Stimulated activated CD8-positive, alpha-beta memory T cell treated with anti-CD3 and anti-CD28 coated beads, Interleukin-7, amount 100 ng/mL, for 4 hours (primary cell): ENCODE data around the gene PIGV.
"Not testable (repeated sequence)": the region's sequence is repeated elsewhere in the genome, so short reads cannot be mapped to it uniquely, and the experiment has no call there.

ENCODE experiments used
- DNase-seq, 2 donors: peaks; one replicate each; pipeline ENCODE4 v3.0.0-alpha.2; 2020; ENCODE audit warnings: low read depth in 2 of 2

The PIGV gene

DNA sequence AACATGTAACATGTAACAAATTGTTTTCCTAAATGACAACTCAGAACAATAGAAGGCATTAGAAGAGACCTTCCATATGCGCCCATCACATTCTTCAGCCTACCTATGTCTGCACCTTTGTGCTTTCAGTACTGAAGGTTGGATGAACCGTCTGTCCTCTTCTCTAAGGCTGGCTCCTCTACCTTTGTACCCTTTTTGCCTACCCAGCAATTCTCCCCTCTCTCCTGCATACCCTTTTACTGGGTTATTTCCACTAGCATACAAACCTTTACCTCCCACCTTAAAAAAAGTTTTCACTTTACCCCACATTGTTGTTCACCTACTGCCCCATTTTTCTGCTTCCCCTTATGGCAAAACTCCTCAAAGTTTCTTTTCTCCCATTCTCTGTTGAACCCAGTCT, 5.2 kb downstream of the PIGV start:
- no peak for DNase-seq

DNA sequence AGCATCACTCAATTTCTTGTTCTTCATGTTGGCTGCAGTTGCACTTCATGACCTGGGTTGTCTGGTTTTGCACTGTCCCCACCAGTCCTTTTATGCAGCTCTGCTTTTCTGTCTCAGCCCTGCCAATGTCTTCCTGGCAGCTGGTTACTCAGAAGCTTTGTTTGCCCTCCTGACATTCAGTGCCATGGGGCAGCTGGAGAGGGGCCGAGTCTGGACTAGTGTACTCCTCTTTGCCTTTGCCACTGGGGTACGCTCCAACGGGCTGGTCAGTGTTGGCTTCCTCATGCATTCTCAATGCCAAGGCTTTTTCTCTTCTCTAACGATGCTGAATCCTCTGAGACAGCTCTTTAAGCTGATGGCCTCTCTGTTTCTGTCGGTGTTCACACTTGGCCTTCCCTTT, 6.6 kb downstream of the PIGV start:
- no peak for DNase-seq

DNA sequence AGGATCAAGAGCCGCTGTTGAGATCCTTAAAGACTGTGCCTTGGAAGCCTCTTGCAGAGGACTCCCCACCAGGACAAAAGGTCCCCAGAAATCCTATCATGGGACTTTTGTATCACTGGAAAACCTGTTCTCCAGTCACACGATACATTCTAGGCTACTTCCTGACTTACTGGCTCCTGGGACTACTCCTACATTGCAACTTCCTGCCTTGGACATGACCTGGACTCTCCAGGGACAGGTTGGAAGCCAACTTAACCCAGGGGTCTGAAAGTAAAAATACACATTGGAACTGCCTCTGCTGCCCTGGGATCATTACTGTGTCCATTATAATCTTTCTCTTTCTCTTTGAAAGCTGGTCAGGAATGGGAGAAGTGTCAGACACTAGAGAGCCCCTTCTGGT, 9.9 kb downstream of the PIGV start:
- DNase-seq, result no peak

DNA sequence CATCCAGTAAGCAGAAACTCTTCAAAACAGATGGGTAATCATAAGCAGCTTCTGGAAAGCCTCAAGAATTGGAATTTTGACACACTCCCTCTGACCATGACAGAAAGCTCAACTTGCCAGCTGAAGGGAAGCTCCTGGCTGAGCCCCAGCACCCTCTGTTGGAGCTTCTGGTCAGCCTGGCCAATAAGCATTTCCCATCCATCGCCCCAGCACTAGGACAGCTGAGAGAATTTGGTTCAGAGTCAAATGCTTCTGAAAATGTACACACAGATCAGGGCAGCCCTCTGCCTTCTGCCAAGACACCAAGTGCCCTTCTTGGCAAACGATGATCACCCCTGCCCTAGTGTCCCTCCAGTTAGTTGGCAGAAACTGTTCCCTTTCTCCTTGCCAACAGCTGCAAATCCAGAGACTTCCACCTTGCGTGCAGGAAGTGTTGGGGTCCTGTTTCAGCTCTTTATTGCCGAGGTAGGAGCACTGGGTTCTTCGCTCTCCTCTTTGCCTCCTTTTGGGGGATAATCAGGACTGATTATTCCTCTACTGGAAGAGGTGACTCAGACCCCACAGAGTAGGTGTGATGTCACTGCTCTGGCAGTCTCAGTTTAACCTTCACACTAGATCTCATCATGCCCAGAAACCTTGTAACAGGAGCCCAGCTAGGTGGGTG, 11.9 kb downstream of the PIGV start:
- no peak for DNase-seq

DNA sequence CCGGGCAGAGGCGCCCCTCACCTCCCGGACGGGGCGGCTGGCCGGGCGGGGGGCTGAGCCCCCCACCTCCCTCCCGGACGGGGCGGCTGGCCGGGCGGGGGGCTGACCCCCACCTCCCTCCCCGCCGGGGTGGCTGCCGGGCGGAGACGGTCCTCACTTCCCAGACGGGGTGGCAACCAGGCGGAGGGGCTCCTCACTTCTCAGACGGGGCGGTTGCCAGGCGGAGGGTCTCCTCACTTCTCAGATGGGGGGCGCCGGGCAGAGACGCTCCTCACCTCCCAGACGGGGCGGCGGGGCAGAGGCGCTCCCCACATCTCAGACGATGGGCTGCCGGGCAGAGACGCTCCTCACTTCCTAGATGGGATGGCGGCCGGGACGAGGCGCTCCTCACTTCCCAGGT, 16.2 kb downstream of the PIGV start:
- not testable (repeated sequence) for DNase-seq

DNA sequence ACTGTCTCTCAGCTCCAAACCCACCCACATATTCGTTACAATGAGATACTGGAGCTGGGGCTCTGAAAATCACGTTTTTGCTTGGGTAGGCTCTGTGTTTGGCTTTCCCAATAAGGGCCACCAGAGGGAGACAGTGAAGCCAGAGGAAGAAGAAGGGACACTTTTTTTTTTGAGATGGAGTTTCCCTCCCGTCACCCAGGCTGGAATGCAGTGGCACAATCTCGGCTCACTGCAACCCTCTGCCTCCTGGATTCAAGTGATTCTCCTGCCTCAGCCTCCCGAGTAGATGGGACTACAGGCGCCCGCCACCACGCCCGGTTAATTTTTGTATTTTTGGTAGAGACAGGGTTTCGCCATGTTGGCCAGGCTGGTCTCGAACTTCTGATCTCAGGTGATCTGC, 22.4 kb downstream of the PIGV start:
- peak; percentile 54 to 70 for DNase-seq

DNA sequence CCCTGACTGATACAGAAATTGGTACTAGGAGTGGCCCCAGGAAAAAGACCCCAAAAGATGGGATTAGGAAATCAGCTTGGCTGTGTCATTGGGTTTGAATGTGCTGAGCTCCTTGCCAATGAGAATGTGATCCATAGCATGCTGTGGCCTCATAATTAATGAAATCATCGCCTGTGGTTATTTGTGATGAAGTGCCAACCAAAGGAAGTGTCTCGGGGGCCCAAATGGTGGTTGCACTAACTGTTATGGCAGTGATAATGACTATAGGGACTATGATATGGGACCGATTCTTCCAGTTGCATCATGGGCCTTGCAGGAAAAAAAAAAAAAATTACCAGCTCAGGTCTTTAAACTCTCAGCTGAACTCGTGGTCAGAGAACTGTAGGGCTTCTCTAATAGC, 23.3 kb downstream of the PIGV start:
- no peak for DNase-seq

DNA sequence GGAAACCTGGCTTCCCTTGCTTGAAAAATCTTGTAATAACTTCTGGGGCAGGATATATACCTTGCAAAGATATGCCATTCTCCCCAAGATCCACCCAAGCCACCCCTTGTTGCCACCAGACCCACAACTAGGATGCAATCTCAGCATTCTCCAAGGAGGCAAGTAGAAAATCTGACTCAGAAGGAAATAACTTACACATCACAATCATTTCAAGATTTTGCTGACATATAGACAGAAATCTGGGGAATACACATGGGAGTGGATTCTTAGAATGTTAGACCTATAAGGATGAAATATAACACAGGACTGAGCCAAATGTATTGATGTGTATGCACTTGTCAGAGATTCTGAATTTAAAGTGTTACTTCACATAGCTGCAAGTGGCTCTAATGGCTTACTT, 24.0 kb downstream of the PIGV start:
- no peak for DNase-seq

DNA sequence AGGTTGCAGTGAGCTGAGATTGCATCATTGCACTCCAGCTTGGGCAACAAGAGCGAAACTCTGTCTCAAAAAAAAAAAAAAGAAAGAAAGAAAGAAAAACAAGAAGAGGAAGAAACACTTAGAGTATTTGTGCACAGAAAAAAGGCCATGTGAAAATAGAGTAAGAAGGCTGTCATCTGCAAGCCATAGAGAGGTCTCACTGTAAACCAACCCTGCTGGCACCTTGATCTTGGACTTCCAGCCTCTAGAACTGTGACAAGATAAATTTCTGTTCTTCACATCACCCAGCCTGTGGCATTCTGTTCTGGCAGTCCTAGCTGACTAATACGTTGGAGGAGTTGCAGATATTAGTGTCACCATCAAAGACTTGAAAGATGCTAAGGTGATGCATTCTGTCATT, 26.6 kb downstream of the PIGV start:
- no peak for DNase-seq

DNA sequence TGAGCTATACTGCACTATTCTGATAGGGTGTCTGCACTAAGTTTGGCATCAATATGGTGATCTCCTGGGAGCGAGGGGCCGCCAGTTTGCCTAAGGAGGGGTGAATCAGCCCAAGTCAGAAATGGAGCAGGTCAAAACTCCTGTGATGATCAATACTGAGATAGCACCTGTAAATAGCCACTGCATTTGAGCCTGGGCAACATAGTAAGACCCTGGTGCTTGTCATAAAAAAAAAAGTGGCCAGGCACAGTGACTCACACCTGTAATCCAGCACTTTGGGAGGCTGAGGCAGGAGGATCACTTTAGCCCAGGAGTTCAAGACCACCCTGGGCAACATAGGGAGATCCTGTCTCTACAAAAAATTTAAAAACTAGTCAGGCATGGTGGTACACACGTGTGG, 27.1 kb downstream of the PIGV start:
- DNase-seq, result no peak

DNA sequence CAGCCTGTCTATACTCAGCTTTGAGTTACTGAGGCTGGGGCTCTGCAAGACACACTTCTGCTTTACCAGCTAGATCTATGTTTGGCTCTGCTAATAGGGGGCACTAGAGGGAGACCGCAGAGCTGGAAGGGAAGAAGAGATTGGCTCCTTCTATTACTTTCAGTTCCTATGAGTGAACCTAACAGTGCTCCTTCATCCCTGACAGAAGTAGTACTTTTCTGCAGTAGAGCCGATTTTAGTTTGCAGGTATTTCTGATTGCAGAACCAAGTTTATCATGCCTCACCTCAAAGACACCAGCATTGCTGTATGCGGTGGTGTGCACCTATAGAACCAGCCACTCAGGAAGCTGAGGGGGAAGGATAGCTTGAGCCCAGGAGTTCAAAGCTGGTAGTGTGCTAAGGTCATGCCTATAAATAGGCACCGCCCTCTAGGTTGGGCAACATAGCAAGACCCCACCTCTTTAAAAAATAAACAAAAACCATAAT, 33.1 kb downstream of the PIGV start:
- no peak for DNase-seq

DNA sequence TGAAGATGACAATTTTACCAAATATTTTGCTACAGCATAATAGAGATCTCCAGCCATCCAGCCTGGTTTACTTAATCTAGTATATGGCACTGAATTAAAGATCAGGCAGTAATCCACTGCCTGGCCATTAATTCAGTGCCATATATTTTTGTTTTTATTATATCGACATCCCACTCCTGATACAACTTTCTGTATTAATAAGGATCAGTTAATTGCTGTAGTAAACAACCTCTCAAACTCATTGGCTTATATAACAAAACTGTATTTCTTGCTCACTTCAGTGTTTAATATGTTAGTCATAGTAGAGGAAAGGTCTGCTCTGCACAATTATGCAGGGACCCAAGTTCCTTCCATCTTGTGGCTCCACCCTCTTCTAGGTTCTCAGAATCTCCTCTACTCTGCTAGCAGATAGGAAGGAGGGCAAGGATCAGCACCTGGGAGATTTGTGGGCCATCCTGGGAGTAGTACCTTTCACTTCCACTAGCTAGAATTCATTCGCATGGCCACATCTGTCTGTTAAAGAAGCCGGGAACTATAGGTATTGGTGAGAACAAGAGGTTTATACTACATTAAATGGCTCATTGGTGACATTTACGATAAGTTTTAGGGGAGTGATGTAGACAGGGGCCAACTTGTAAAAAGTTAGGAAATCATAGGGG, 35.1 kb downstream of the PIGV start:
- DNase-seq, result no peak

DNA sequence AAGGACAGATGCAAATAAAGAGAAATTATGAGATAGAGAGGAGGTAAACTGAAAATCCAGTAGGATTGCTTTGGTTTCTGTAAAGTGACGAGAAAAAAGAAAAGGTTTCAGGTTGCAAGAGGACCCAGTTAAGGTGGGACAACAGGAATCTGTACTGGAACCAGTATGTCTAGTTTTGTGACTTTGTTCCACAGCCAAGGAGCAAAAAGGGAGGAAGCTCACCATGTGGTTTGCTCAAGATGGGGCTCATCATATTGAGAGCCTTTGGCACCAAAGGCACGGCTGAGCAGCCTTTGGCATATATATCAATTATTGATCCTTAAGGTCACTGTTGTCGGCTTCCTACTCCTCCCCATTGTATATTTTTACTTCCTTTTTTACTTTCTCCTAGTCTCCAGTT, 37.0 kb downstream of the PIGV start:
- DNase-seq, result no peak

DNA sequence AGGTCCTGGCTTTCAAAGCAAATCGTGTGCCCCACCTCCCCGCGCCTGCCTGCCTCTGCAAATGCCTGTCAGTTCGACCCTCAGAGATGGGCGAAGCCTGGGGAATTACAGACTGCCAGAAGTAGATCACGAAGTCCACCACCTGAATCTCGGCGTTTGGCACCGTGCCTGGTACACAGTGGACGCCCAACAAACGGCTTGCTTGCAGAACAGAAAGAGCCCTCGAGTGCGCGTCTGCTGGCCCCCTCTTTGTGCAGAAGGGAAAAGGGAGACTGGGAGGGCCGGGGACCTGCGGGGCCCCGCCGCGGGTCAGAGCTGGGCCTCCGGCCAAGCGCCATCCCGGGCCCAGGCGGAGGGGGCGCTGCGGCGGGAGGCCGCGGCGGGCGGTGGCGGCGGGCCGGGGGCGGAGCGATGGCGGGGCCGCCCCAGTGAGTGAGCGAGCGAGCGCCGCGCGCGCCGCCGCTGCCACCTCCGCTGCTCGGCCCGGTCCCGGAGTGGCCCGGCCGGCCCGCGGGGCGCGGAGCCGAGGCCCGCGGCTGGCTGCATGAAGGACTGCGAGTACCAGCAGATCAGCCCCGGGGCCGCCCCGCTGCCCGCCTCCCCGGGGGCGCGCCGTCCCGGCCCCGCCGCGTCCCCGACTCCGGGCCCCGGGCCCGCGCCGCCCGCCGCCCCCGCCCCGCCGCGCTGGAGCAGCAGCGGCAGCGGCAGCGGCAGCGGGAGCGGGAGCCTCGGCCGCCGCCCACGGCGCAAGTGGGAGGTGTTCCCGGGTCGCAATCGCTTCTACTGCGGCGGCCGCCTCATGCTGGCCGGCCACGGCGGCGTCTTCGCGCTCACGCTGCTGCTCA, 38.7 kb downstream of the PIGV start, which contains the start of gene ZDHHC18:
Gene ZDHHC18, plus strand, starts transcription at position 428 of the 845 bp plus-strand sequence. Its CDS starts 117 bp downstream, at position 545.
- DNase-seq, result peak in 1 of 2 donors; percentile 67

DNA sequence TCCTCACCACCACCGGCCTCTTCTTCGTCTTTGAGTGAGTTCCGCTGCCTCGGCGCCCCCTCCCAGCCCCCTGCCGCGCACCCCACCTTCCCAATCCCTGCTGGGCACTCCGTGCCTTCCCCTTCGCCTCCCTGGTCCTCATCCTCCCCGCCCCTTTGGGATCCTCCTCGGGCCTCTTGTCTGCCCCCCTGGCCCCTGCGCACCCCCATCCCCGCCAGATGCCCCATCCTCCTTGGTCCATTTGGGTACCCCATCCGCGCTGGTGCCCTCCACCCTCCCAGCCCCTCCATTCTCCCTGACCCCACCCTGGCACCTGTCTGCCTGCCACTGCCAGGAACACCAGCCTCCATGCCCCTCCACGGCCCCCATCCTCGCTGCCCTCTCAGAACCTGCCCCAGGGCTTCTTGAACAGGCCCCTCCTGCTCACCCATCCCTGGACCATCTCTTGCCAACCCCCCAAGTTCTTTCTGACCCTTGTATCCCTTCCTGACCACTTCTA, 39.4 kb downstream of the PIGV start:
- DNase-seq, result no peak

DNA sequence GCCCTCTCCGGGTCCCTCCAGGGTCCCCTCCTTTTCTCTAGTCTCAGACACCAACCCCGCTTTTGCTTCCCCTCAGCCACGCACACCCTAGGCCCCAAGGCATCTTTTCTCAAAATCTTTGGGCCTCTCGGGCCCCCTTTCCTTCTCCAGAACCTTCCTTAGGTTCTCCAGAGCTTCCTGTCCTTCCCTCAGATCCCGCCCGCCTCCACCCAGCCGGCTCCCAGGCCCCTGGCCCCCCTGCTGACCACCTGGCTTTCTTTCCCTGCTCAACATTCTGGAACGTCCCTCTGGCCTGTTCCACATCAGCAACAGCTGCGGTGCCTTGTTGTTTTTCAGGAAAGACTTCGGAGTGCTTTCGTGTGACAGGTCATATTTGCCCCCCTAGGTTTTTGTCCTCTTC, 39.9 kb downstream of the PIGV start:
- no peak for DNase-seq

DNA sequence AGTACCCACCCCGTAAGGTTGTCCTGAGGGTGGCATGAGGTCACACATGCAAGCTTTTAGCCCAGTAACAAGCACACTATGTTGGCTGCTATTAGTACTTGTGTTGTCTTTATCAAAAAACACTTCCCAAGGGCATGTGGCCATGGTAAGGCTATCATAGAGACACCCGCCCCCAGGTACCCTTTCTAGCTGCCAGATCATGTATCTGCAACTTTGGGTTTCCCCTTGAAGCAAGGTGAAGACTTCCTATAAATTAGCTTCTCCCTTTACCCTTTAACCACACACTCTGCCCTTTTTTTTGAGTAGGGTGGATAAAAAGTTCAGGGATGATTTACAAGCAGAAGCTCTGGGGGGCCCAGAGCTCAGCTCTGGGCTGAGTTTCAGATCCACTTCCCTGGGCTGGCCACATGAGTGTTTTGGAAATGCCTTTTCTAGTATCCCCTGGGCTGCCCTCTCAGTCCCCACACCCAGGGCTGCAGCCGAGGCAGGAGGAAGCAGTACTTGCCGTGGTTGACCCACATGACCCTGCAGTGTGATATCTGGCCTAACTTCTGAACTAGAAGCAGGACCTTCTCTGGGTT, 40.8 kb downstream of the PIGV start:
- DNase-seq, result no peak

DNA sequence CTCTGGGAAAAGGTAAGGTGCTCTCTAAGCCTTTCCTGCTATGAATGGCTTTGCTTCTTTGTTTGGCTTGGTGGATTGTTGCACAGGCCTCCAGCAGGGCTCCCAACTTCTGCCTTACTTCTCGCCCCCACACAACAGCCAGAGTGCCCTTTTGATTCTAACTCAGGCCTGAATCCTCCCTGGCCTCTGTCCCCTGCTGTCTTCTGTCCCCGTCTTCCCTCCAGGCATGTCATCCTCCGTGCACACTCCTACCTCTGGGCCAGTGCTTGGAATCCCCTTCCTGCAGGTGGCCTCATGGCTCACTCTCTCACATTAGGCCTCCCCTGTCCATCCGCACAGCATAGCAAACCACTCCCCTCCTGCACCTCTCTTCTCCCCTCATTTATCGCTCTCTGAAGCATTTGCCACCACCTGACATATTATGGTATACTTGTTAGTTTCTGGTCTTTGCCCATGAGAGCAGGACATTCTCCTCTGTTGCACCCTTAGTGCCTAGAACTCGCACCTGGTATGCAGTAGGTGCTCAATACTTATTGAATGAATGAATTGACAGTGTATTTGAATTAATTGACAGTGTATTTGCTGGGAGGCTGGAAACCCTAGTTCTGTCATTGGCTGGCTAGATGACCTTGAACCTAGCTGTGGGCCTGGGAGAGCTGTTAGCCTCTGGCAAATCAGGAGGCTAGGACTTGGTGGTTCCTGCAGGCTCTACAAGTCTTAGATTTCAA, 41.6 kb downstream of the PIGV start:
- DNase-seq, result no peak

DNA sequence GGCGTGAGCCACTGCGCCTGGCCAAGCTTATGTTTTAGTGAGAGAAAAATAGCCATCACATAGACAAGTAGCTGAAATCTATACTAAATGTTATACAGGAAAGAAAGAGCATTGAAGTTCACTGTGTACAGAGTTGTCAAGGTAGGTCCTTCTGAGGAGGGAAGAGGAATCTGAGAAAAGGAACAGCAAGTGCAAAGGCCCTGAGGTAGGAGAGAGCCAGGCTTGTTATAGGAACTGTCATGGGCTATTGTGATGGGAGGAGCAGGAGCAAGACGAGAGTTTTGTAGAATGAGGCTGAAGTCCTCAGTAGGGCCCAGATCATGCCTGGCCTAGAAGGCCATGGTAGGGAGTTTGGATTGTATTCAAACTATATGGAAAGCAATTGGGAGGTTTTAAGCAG, 43.3 kb downstream of the PIGV start:
- no peak for DNase-seq

DNA sequence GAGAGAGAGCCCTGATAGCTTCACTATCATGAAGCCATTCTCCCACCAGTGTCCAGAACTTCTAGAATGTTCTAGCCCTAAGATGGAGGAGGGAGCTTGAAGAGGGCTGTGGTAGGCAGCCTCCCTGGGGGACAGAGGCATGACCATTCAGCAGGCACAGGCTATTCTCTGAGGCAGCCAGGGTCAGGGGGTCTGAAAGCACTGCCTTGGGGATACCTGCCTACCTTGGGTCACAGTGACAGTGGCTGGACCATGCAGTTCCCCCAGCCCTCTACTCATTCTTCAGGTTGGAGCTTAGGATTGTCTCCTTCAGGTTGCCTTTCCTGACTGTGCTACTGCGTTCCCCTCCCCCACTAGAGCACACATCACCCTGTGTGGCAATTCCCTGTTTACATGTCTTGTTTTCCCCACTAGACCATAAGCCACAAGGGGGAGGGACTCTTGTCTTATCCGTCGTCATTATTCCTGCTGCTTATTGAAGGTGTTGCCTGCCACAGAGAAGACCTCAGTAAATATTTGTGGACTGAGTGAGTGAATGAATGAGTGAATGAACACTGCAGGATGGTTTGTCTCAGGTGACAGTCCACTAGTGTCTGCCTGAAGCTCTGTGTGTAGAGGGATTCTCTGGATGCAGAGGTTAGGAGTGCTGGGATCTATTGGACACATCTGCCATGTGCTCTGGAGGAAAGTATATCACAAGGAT, 43.9 kb downstream of the PIGV start:
- no peak for DNase-seq
